ENCODE data around the gene UPF3A.

GRCh38 chr13:114235697-114236096, 45.7 kb upstream of the UPF3A start:
- TF ChIP-seq POLR2A (IDR thresholded peaks at IDR 0.05), result no peak
- no peak for TF ChIP-seq POLR2AphosphoS5 (IDR thresholded peaks at IDR 0.05)
- TF ChIP-seq CTCF (IDR thresholded peaks at IDR 0.05), result no peak

Measured in upper lobe of left lung (tissue), 4 donors.